Astrocyte of the spinal cord (primary cell): Measurements from ENCODE around the gene RAET1L.
"Not testable (repeated sequence)": the region's sequence is repeated elsewhere in the genome, so short reads cannot be mapped to it uniquely, and the experiment has no call there.

Experiments used
- DNase-seq: peaks from one replicate; pipeline ENCODE4 v3.0.0; 2011; ENCODE audit warnings: low read depth, low spot score
- H3K4me3 ChIP-seq: 2 replicates; pipeline ENCODE4 v1.5.1; 2011; ENCODE audit warnings: low read depth, mild to moderate bottlenecking, low read length, moderate library complexity
- CTCF ChIP-seq: IDR thresholded peaks from 2 replicates; pipeline ENCODE4 v1.5.1; 2012; ENCODE audit warnings: low read depth, mild to moderate bottlenecking, low read length, inconsistent platforms
- in situ Hi-C: cut with HindIII; loops from 2 replicates; pipeline ENCODE4 v1.10.0; 2017; ENCODE audit warnings: low sequenced_read_pairs

RAET1L gene

GRCh38 chr6:149999636-150000035 lies 25.7 kb downstream of the RAET1L start:
- TF ChIP-seq CTCF: no peak
- DNase-seq: no peak
- H3K4me3 ChIP-seq: no peak overlapping the region
- in situ Hi-C loops: no loop called here

- TF ChIP-seq CTCF: no peak
Observed at GRCh38 chr6:149995971-149996370, 29.4 kb downstream of the RAET1L start.

GRCh38 chr6:149995235-149995750 lies 30.0 kb downstream of the RAET1L start:
- H3K4me3 ChIP-seq: no peak overlapping the region
- in situ Hi-C loops: no loop called here
- TF ChIP-seq CTCF: no peak
- DNase-seq: no peak

More at GRCh38 chr6:149995971-149996370, 29.4 kb downstream of the RAET1L start:
- no peak overlapping the region for H3K4me3 ChIP-seq
- in situ Hi-C loops: no loop called here
- no peak for DNase-seq

GRCh38 chr6:149991838-149992237 lies 33.5 kb downstream of the RAET1L start:
- H3K4me3 ChIP-seq: no peak overlapping the region
- in situ Hi-C loops: no loop called here
- TF ChIP-seq CTCF: no peak

GRCh38 chr6:149991472-149991795 lies 33.9 kb downstream of the RAET1L start:
- H3K4me3 ChIP-seq, DNase-seq, in situ Hi-C loops: not testable (repeated sequence)

More at GRCh38 chr6:149991838-149992237, 33.5 kb downstream of the RAET1L start:
- no peak for DNase-seq

- in situ Hi-C loops: no loop called here
- no peak for DNase-seq
- no peak overlapping the region for H3K4me3 ChIP-seq
- no peak for TF ChIP-seq CTCF
Observed at GRCh38 chr6:149990661-149991471, 34.5 kb downstream of the RAET1L start.

GRCh38 chr6:149990212-149990660 lies 35.1 kb downstream of the RAET1L start:
- no peak for DNase-seq
- in situ Hi-C loops: no loop called here
- H3K4me3 ChIP-seq: no peak overlapping the region
- TF ChIP-seq CTCF: no peak
